Gastrocnemius medialis (tissue), 4 donors: ENCODE measurements around the gene EDN3.

Source experiments
- POLR2A ChIP-seq, 2 donors: fragments of 450-650 bp; IDR thresholded peaks; one replicate each; pipeline ENCODE4 v1.6.1; 2017; ENCODE audit warnings: antibody characterized with exemption in 2 of 2, mild to moderate bottlenecking in 2 of 2, moderate library complexity in 2 of 2
- TF ChIP-seq, protein P1 (sequence below), 5 experiments: fragments of 450-650 bp in 3 of 5; fragments of 200-600 bp in 2 of 5; sonication (generic) in 2 of 5; IDR thresholded peaks in 4 of 5; conservative IDR thresholded peaks in 1 of 5; 1 replicate in 4 of 5; 2 replicates in 1 of 5; pipeline ENCODE4 v1.5.1; 2016 to 2019; ENCODE audit warnings: antibody characterized with exemption in 5 of 5, mild to moderate bottlenecking in 3 of 5, moderate library complexity in 3 of 5

DNA sequence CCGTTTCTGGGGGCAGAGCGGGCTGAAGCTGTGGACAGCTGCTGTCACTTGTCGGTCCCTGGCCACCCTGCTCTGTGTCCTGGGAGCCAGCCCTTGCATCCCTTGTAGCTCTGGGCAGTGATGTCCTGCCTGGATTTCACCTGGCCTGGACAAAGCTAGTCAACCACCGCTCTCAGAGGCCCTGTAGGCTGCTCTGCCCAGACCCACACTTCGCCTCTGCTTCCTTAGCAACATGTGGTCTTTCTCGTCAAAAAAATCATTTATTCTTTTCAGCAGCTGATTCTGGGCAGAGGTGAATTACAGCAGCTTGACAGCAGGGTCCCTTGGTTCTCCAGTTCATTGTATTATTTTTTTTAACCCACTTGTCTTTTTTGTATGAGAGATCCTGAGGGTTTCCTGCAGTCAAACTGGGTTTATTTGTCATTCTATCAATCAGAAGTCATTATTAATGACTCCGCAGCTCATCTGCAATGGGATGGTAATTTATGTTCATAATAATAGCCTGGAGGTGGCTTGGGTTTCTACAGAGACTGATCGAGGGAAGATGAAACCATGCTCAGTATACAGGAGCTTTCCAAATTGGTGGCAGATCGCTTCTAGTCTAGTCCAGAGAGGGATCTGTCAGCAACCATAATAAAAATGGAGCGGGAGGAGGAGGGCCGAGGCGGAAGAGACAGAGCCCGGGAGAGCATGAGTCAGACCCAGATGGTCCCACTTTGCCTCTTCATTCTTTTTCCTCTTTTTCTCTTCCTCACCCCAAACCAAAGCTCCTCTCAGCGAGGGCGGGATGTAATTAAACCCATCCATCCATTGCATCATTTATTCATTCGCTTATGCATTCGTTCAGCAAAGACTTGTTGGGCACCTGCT, 22.4 kb downstream of the EDN3 start:
- TF ChIP-seq POLR2A (IDR thresholded peaks at IDR 0.05): no peak
- TF ChIP-seq, protein P1, sequence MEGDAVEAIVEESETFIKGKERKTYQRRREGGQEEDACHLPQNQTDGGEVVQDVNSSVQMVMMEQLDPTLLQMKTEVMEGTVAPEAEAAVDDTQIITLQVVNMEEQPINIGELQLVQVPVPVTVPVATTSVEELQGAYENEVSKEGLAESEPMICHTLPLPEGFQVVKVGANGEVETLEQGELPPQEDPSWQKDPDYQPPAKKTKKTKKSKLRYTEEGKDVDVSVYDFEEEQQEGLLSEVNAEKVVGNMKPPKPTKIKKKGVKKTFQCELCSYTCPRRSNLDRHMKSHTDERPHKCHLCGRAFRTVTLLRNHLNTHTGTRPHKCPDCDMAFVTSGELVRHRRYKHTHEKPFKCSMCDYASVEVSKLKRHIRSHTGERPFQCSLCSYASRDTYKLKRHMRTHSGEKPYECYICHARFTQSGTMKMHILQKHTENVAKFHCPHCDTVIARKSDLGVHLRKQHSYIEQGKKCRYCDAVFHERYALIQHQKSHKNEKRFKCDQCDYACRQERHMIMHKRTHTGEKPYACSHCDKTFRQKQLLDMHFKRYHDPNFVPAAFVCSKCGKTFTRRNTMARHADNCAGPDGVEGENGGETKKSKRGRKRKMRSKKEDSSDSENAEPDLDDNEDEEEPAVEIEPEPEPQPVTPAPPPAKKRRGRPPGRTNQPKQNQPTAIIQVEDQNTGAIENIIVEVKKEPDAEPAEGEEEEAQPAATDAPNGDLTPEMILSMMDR (IDR thresholded peaks at IDR 0.05 in 4 of 5, conservative IDR thresholded peaks at IDR 0.05 in 1 of 5): no peak
